Mammary epithelial cell (primary cell): ENCODE data around the gene HYI.
"Not testable (repeated sequence)": the region's sequence is repeated elsewhere in the genome, so short reads cannot be mapped to it uniquely, and the experiment has no call there.

ENCODE experiments used
- CTCF ChIP-seq, 2 donors: IDR thresholded peaks in 1 of 2; conservative IDR thresholded peaks in 1 of 2; 2 replicates each; pipeline ENCODE4 v1.5.1; 2011 to 2012; ENCODE audit warnings: inconsistent platforms in 2 of 2, low read length in 2 of 2, mild to moderate bottlenecking in 2 of 2, control low read depth in 1 of 2, low read depth in 1 of 2; ENCODE audit not compliant: insufficient read depth in 1 of 2; ENCODE audit errors: extremely low read depth in 1 of 2
- EZH2 ChIP-seq: IDR thresholded peaks from 2 replicates; pipeline ENCODE4 v1.6.1; 2012; ENCODE audit warnings: low read length, inconsistent platforms, borderline replicate concordance

- not testable (repeated sequence) for TF ChIP-seq CTCF (conservative IDR thresholded peaks at IDR 0.05 in 1 of 2, IDR thresholded peaks at IDR 0.05 in 1 of 2; ENCODE audit: extremely low read depth in 1 of 2, insufficient read depth in 1 of 2, low read depth in 1 of 2, low read length in 2 of 2); EZH2
Measured at GRCh38 chr1:43501806-43502205, 48.1 kb upstream of the HYI start.
